Prostate gland (tissue), 2 donors: ENCODE measurements around the gene SCLY. TPM values are rescaled to one million over a fixed set of nuclear protein-coding genes. Genes with fewer than 3 reads are reported as not detected.

ENCODE experiments used
- DNase-seq: peaks from one replicate; pipeline ENCODE4 v3.0.0-alpha.2; 2019; ENCODE audit warnings: low spot score
- H3K27ac ChIP-seq, 2 donors: fragments of 200-600 bp; sonication (generic); 2 replicates each; pipeline ENCODE4 v1.5.1; 2017 to 2019
- H3K27me3 ChIP-seq: fragments of 200-600 bp; sonication (generic); replicated peaks from 2 replicates; pipeline ENCODE4 v1.5.1; 2019; ENCODE audit not compliant: insufficient read depth
- H3K36me3 ChIP-seq, 2 donors: fragments of 200-600 bp; sonication (generic); 1 replicate in 1 of 2; 2 replicates in 1 of 2; pipeline versions ENCODE4 v1.5.1 to v1.8.1; 2017 to 2019
- H3K4me1 ChIP-seq: fragments of 200-600 bp; sonication (generic); replicated peaks from 2 replicates; pipeline ENCODE4 v1.5.1; 2019
- H3K4me3 ChIP-seq, 2 donors: fragments of 200-600 bp; sonication (generic); 2 replicates each; pipeline ENCODE4 v1.5.1; 2017 to 2019
- H3K9me3 ChIP-seq: fragments of 200-600 bp; sonication (generic); 2 replicates; pipeline ENCODE4 v1.5.1; 2017
- CTCF ChIP-seq, 4 experiments: fragments of 200-600 bp in 2 of 4; fragments of 450-650 bp in 2 of 4; sonication (generic) in 2 of 4; IDR thresholded peaks; 1 replicate in 3 of 4; 2 replicates in 1 of 4; pipeline ENCODE4 v1.5.1; 2016 to 2019; ENCODE audit warnings: antibody characterized with exemption in 4 of 4, mild to moderate bottlenecking in 2 of 4, moderate library complexity in 2 of 4
- POLR2A ChIP-seq: fragments of 450-650 bp; IDR thresholded peaks from one replicate; pipeline ENCODE4 v1.6.1; 2016; ENCODE audit warnings: antibody characterized with exemption, mild to moderate bottlenecking
- POLR2AphosphoS5 ChIP-seq: sonication (generic); formaldehyde crosslinking; IDR thresholded peaks from one replicate; pipeline ENCODE4 v1.6.1; 2017; ENCODE audit warnings: antibody characterized with exemption
- WGBS: methylation state at CpG from one replicate; pipeline ENCODE4 v1.1.5; 2018; 5-methylcytosine and 5-hydroxymethylcytosine counted together
- intact Hi-C: fragments of 100-400 bp; cut with DNase I; formaldehyde crosslinking; loops from one replicate; pipeline ENCODE4 v1.14.2; 2022
- total RNA-seq, 2 donors: library from RNA; depleted of rRNA; stranded (reverse); fragments of >200 nt; gene quantifications; one replicate each; pipeline ENCODE4 v1.1.0, GENCODE V29; 2016

The SCLY gene
- total RNA-seq, 2 donors from 2014 or later, result 11.5 to 16.1 TPM

GRCh38 chr2:238144262-238144661, 83.5 kb downstream of the SCLY start:
- H3K27me3 ChIP-seq, result no peaks in the 10 kb centered on the region
- H3K4me3 ChIP-seq, result no peak overlapping the region
- H3K9me3 ChIP-seq, result no peaks in the 10 kb centered on the region
- TF ChIP-seq CTCF (IDR thresholded peaks at IDR 0.05), result no peak
- no peak for TF ChIP-seq POLR2AphosphoS5
- TF ChIP-seq POLR2A, result no peak
- no peak for DNase-seq
- intact Hi-C loops, result no loop called here
- H3K27ac ChIP-seq, result no peak overlapping the region
- H3K36me3 ChIP-seq, result no peaks in the 10 kb centered on the region
- 78% methylated on average over 5 of the region's 5 CpGs for WGBS
- no peaks in the 10 kb centered on the region for H3K4me1 ChIP-seq

- no peak overlapping the region for H3K27ac ChIP-seq
- no peaks in the 10 kb centered on the region for H3K4me1 ChIP-seq
- no peak for DNase-seq
- TF ChIP-seq POLR2A (no peak), CTCF (IDR thresholded peaks at IDR 0.05) (no peak), POLR2AphosphoS5 (no peak)
- H3K4me3 ChIP-seq, result no peak overlapping the region
- H3K36me3 ChIP-seq, result no peaks in the 10 kb centered on the region
- no peaks in the 10 kb centered on the region for H3K9me3 ChIP-seq
- H3K27me3 ChIP-seq, result no peaks in the 10 kb centered on the region
- WGBS, result 83% methylated on average over 10 of the region's 12 CpGs
- intact Hi-C loops, result no loop called here
These were observed 84.2 kb downstream of the SCLY start for GRCh38 chr2:238145046-238145445.

- TF ChIP-seq POLR2A, result no peak
- TF ChIP-seq CTCF (IDR thresholded peaks at IDR 0.05), result no peak
- TF ChIP-seq POLR2AphosphoS5, result no peak
- intact Hi-C loops, result no loop called here
- no peak overlapping the region for H3K4me3 ChIP-seq
- H3K4me1 ChIP-seq, result no peaks in the 10 kb centered on the region
- H3K36me3 ChIP-seq, result no peaks in the 10 kb centered on the region
- 82% methylated on average over 11 of the region's 12 CpGs for WGBS
- DNase-seq, result no peak
- no peaks in the 10 kb centered on the region for H3K27me3 ChIP-seq
- no peak overlapping the region for H3K27ac ChIP-seq
- H3K9me3 ChIP-seq, result no peaks in the 10 kb centered on the region
These were observed 85.0 kb downstream of the SCLY start for GRCh38 chr2:238145851-238146250.

GRCh38 chr2:238146884-238147544, 86.2 kb downstream of the SCLY start:
- no peak overlapping the region for H3K4me3 ChIP-seq
- H3K36me3 ChIP-seq, result no peaks in the 10 kb centered on the region
- no peak for DNase-seq
- no peaks in the 10 kb centered on the region for H3K4me1 ChIP-seq
- WGBS, result 88% methylated on average over 13 of the region's 13 CpGs
- no peak overlapping the region for H3K27ac ChIP-seq
- TF ChIP-seq CTCF (IDR thresholded peaks at IDR 0.05), result no peak
- TF ChIP-seq POLR2AphosphoS5, result no peak
- no peak for TF ChIP-seq POLR2A
- intact Hi-C loops, result no loop called here
- H3K27me3 ChIP-seq, result no peaks in the 10 kb centered on the region
- H3K9me3 ChIP-seq, result no peaks in the 10 kb centered on the region

GRCh38 chr2:238148981-238149380, 88.2 kb downstream of the SCLY start:
- Histone ChIP-seq H3K9me3 (no peaks in the 10 kb centered on the region), H3K4me1 (no peaks in the 10 kb centered on the region), H3K27ac (no peak overlapping the region), H3K27me3 (no peaks in the 10 kb centered on the region), H3K4me3 (no peak overlapping the region), H3K36me3 (no peaks in the 10 kb centered on the region)
- DNase-seq, result no peak
- 91% methylated on average over 12 of the region's 15 CpGs for WGBS
- intact Hi-C loops, result no loop called here
- no peak for TF ChIP-seq POLR2A
- no peak for TF ChIP-seq CTCF (IDR thresholded peaks at IDR 0.05)
- no peak for TF ChIP-seq POLR2AphosphoS5
